GM19324 (cell line): ENCODE data around the gene SLC5A3.

ENCODE experiments used
- ATAC-seq: cut with Tn5 transposase; IDR thresholded peaks from one replicate; pipeline ENCODE4 v1.9.1; 2021; ENCODE audit warnings: mild to moderate bottlenecking, moderate library complexity; ENCODE audit not compliant: unreplicated experiment, low FRiP score

SLC5A3 gene

GRCh38 chr21:34073032-34073748 is at the start of gene SLC5A3, which contains the start of gene MRPS6:
SLC5A3 (plus strand) TSS chr21:34073578; CDS start chr21:34095199, 21,621 bp downstream.
MRPS6 (plus strand) TSS chr21:34073578; CDS start chr21:34073701, 123 bp downstream.
- ATAC-seq, result peak; percentile 78

DNA sequence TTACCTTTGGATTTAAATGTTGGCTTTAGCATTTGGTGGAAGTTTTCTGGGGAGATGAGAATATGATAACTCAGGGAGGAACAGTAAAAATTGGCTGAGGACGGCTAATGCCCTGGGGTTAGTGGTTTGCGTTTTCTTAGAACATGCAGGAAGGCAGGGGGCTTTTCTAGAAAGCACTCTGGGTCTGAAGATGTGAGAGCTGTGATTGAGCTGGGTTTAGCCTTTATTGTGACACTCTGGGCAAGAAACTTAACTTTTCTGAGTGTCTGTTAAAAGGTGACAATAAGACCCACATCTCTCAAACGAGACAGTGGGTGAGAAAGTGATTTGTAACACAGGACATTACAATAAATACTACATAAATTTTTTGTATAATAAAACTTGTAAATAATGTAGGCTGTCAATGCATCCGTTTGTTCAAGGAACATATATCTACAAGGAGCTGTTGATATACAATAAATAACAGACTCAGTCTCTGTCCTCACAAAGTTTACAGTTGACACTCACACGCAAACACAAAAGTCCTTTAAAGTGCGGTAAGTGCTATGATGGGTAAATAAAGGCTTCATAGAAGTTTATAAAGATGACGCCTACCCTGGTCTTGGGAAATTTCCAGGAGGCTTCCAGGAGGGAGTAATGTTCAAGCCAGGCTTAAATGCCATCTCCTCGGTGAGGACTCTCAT is 49.5 kb upstream of the SLC5A3 start:
- ATAC-seq, result no peak

DNA sequence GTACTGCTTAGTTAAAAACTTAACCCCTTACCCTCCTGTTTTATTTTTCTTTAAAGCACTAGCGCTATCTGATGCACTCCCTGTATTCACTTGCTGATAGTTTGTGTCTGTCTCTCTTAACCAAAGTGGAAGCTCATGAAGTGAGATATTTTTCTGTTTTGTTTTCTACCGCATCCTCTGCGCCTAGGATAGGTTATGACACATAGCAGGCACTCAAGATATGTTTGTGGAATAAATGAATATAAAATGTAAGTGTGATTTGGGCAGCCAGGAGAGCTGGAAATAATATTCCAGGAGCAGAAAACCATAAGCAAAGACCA is 49.0 kb upstream of the SLC5A3 start:
- ATAC-seq, result no peak

DNA sequence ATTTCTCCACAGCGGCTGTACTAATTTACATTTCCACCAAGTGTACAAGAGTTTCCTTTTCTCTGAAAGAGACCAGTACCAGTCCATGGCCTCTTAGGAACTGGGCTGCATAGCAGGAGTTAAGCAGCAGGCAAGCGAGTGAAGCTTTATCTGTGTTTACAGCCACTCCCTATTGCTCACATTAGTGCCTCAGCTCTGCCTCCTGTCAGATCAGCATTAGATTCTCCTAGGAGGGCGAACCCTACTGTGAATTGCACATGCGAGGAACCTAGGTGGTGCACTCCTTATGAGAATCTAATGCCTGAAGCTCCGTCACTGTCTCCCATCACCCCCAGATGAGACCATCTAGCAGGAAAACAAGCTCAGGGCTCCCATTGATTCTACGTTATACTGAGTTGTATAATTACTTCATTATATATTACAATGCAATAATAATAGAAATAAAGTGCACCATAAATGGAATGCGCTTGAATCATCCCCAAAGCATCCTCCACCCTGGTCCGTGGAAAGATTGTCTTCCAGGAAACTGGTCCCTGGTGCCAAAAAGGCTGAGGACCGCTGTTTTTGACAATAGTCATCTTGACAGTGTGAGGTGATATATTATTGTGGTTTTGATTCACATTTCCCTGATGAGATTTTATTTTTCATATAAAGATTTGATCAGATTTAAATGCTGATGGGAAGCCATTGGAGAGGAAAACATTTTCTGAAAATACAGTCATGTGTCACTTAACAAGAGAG is 45.5 kb upstream of the SLC5A3 start:
- ATAC-seq, result no peak

- ATAC-seq, result peak; percentile 72
Measured at GRCh38 chr21:34029743-34030528, 43.4 kb upstream of the SLC5A3 start.

DNA sequence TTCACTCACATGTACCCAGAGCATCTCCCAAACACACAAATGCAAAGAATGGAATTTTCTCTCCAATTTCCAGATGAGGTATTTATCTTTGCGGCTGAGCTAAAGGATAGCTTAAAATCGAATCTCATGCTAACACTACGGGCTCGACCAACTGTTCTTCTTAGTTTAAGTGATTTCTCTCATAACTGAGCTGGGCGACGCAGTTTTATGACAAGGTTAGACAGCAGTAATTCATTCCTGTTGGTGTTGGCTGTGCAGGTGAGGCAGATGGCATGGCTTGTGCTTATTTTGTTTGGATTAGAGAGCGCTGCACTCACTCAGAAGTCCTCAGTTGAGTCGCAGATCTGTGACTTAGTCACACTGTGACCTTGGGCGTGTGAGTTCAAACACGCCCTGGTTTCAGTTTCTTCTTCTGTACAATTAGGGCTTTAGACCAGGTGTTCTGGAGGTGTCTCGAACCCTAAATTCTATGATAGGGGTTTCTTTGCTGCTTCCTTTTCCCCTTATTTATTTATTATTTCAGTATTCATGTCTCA is 41.5 kb upstream of the SLC5A3 start:
- no peak for ATAC-seq

- ATAC-seq, result no peak
Measured at GRCh38 chr21:34034369-34035014, 38.9 kb upstream of the SLC5A3 start.

- ATAC-seq, result no peak
Measured at GRCh38 chr21:34035619-34036354, 37.6 kb upstream of the SLC5A3 start.

- no peak for ATAC-seq
Measured at GRCh38 chr21:34037009-34037795, 36.2 kb upstream of the SLC5A3 start.

DNA sequence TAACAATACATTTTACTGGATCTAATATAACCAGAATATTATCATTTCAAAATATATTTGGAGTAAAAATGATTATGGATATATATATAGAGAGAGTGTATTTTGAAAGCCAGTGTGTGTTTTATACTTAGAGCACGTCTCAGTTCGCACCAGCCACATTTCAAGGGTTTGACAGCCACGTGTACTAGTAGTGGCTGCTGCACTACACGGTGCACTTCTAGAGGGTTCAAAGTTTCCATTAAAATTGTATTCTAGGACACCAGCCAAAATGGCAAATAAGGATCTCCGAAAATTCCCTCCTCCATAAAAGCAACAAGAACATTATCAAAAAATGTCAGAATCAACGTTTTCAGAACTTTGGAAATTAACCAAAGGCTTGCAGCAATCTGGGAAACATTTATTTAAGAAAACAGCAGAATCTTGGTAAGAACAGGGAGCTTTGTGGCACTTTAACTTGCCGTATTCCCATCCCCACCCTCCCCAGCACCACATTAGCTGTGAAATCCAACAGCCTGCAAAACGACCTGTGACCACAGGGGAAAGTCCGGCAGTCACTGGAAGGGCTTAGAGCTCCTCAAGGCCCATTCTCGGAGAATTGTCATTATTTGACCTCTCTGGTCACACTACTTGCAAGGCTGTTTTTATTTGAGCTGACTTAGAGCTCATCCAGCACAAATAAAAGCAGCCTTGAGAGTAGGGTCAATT is 33.5 kb upstream of the SLC5A3 start:
- ATAC-seq, result no peak

GRCh38 chr21:34042735-34043134 is 30.6 kb upstream of the SLC5A3 start:
- no peak for ATAC-seq

DNA sequence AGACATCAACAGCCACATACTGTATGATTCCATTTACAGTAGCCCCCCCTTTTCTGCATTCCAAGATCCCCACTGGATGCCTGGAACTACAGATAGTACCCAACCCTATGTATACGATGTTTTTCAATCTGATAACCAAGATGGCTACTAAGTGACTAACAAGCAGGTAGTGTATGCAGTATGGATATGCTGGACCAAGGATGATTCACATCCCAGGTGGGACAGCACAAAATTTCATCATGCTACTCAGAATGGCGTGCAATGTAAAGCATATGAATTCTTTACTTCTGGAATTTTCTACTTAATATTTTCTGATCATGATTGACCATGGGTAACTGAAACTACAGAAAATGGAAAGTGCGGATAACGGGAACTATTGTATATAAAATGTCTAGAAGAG is 30.0 kb upstream of the SLC5A3 start:
- ATAC-seq, result no peak

GRCh38 chr21:34046917-34047316 is 26.5 kb upstream of the SLC5A3 start:
- no peak for ATAC-seq

GRCh38 chr21:34047835-34048234 is 25.5 kb upstream of the SLC5A3 start:
- no peak for ATAC-seq

GRCh38 chr21:34052171-34052570 is 21.2 kb upstream of the SLC5A3 start:
- no peak for ATAC-seq

- no peak for ATAC-seq
Measured at GRCh38 chr21:34054259-34054658, 19.1 kb upstream of the SLC5A3 start.

GRCh38 chr21:34055615-34056014 is 17.8 kb upstream of the SLC5A3 start:
- ATAC-seq, result no peak

DNA sequence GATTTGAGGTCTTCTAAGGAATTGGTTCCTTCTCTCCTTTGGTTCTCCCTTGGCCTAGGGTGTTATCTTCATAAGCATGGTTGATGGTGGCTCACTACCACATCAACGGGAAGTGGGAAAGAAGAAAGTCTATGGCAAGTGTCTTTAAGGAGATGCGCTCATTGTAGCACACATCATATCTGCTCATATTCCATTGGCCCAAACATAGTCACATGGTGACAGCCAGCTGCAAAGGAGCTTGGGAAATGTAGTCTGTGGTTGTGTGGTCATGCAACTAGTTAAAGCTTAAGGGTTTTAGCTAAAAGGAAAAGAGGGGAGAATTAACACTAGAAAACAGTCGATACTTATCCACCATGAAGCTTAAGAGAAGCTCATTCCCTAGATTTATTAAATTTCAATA is 11.4 kb upstream of the SLC5A3 start:
- ATAC-seq, result no peak
